GM19463 (cell line): ENCODE measurements around the gene TMEM156.

Experiments used
- ATAC-seq: cut with Tn5 transposase; IDR thresholded peaks from one replicate; pipeline ENCODE4 v1.9.1; 2021; ENCODE audit warnings: mild to moderate bottlenecking, moderate library complexity; ENCODE audit not compliant: unreplicated experiment

Gene TMEM156, protein sequence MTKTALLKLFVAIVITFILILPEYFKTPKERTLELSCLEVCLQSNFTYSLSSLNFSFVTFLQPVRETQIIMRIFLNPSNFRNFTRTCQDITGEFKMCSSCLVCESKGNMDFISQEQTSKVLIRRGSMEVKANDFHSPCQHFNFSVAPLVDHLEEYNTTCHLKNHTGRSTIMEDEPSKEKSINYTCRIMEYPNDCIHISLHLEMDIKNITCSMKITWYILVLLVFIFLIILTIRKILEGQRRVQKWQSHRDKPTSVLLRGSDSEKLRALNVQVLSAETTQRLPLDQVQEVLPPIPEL

DNA sequence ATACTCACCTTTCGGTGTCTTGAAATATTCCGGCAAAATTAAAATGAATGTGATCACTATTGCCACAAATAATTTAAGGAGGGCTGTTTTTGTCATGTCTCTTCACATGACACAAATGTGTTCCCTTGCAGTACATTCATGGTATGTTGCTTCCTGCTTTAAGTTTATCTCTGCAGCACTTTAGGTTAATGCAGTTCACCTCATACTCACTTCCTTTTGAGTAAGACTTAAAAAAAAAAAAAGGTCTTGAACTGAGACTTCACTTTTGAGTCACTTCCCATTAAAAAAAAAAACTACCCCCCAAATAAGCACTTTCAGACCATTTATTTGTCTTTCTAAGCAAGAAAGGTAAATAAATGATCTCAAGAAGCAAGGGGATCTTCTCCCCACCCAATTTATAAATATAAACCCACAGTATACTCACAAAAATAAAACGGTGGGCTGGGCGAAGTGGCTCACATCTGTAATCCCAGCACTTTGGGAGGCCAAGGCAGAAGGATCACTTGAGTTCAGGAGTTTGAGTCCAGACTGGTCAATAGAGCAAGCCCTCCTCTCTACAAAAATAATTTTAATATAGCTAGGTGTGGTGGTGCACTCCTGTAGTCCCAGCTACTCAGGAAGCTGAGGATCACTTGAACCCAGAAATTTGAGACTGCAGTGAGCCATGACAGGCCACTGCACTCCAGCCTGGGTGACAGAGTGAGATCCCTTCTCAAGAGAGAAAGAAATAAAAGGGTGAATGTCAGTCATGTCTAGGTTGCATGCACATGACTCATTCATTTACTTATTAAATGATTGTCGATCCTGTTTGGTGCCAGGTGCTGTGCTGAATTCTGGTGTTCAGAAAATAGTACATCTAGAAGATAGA, at the start of gene TMEM156:
TMEM156 (minus strand) TSS at position 192 of the 868 bp plus-strand sequence; CDS start at position 96, 96 bp downstream.
- ATAC-seq, result peak; percentile 68

DNA sequence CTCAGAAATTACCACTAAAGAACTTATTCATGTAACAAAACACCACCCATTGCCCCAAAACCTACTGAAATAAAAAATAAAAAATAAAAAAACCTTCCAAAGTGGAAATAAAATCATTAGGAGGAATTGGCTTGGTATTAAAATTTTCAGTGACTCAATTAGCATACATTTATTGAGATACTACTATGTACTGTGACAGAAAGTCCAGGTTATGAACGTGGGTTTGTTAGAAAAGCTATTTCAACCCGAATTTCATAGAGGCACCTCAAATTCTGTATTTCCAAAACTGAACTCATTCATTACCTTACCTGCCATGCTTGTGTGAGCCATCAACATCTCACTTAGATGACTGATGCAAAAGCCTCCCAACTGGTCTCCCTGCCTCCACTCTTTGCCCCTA, 46.6 kb upstream of the TMEM156 start:
- no peak for ATAC-seq

DNA sequence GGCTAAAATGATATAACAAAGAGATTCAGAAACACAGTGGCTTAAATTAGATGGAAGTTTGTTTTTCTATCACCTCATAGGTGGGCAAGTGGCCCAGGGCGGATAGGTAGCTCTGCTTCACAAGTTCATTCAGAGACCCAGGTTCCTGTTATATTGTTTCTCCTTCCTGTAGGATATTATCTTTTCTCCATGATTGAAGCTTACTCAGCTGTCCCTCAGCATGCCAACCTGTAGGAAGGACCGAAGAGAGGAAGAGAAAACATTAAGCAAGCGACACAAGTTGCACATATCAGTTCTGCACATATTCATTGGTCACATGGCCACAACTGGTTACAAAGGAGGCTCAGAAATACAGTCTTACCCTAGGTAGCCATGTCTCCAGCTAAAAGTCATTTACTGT, 36.7 kb upstream of the TMEM156 start:
- ATAC-seq, result no peak

DNA sequence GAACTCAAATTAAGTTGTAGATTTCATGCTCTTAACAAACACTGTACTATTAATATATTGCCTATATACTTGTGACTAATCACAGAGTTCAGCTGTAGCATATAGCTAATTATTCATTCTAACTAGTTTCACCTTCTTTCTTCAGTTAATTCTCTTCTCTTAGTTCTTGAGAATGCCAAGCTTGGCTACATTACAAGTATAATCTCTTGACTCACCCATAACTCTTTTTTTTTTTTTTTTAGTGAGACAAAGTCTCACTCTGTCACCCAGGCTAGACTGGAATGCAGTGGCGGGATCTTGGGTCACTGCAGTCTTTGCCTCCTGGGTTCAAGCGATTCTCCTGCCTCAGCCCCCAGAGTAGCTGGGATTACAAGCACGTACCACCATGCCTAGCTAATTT, 35.2 kb upstream of the TMEM156 start:
- ATAC-seq, result no peak

DNA sequence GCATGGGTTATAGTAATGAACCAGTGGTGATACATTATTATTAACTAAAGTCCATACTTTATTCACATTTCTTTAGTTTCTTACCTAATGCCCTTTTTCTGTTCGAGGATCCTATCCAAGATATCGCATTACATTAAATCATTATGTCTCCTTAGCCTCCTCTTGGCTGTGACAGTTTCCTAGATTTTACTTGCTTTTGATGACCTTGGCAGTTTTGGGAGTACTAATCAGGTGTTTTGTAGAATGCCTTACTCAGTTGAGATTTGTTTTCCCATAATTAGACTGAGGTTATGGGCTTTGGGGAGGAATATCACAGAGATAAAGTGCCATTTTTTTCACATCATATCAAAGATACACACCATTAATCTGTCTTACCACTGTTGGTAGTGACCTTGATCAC, 34.8 kb upstream of the TMEM156 start:
- ATAC-seq, result no peak

DNA sequence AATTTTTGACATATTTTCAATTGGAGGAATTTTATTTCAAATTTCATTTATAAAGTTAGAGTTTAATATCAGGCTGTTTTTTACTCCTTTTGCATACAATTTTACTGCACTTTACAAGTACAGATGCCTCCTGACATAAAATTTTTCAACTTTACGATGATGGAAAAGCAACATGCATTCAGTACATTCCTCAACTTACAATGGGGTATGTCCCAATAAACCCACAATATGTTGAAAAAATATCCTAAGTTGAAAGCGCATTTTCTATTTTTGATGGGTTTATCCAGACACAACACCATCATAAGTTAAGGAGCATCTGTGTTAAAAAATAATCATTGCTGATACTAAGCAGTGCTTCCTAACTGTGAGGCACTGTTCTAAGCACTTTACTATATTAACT, 34.2 kb upstream of the TMEM156 start:
- no peak for ATAC-seq

DNA sequence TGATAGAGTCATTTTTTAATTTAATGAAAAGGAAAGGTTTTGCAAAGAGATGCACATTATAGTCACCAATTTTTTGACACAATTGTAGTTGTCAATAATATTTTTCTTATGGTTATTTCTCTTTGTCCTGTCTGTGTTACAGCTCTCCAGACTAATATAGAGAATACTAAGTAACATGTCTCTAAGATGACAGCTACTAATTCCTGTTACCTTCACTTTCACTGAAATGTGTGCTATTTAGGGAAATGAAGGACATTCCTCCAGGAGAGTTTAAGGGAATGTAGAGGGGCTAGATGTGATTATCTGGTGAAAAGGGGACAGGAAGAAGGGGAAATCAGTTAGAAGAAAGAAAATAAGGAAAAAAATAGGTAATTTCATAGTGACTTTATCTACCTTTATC, 31.2 kb upstream of the TMEM156 start:
- ATAC-seq, result no peak

DNA sequence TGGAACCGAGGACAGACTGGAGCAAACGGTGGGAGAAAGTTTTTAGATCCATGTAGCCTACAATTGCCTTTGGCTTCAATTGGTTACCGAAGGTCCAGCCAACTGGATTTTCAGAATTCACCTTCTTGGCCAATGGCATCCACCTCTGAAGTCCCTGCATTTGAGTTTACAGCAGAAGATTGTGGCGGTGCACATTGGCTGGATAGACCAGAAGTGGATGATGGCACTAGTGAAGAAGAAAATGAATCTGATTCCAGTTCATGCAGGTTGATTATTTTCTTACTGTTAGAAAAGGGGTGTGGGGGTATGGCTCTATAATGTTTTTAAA, 30.5 kb upstream of the TMEM156 start:
- ATAC-seq, result no peak

DNA sequence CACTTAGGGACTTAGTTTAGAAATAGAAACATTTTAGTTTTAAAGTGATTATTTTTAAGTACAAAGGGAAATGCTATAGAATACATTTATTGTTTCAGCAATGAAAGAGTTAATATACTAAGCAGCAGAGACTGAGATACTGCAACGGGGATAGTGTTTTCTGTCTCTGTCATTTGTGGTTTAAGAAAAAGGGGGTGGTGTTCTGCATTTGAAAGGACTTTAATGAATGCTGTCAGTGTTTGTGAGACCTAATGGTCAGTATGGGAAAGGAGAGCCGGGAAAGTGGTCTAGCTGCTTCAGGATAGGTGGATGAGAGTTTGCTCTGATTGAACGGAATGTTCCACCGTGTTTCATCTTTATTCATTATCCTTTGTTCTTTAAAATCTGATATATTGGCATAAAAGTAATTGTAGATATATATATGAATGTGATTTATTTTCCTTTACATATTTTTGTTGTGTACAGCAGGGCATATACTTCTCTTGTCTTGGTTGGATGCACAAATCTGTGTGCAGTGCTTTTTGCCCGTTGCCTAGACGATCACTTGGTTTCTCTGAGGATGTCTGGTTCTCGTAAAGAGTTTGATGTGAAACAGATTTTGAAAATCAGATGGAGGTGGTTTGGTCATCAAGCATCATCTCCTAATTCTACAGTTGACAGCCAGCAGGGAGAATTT, 30.0 kb upstream of the TMEM156 start, which contains the start of gene KLHL5:
KLHL5 (plus strand) TSS at position 139 of the 676 bp plus-strand sequence; CDS start at position 560, 421 bp downstream.
- no peak for ATAC-seq

DNA sequence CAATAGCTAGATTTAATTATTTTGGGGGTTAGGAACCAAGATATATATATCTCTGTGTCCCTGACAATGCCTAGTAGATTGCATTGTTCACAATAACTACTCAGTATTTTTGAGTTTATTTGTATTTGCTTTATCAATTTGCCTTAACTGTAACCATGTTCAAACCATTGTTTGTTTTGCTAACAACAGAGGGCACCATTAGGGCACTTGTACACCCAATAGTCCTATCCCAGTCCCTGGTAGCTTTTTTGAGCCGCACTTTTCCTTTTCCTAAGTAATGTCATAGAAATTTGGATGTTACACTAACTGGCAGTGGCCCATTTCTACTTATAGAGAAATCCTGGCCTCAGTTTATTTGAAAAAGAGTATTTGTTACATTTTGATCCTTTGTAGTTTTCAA, 29.2 kb upstream of the TMEM156 start:
- no peak for ATAC-seq

DNA sequence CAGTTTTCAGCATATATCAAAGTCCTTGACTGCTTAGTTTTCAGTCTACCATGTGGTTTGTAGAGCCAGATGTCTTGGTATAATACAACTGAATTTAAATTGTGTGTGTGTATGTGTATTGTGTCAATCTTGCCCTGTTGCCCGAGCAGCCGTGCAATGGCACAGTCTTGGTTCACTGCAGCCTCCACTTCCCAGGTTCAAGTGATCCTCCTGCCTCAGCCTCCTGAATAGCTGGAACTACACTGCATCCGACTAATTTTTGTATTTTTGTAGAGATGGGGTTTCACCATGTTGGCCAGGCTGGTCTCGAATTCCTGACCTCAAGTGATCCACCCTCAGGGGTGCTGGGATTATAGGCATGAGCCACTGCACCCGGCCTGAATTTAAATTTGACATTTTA, 23.8 kb upstream of the TMEM156 start:
- no peak for ATAC-seq

DNA sequence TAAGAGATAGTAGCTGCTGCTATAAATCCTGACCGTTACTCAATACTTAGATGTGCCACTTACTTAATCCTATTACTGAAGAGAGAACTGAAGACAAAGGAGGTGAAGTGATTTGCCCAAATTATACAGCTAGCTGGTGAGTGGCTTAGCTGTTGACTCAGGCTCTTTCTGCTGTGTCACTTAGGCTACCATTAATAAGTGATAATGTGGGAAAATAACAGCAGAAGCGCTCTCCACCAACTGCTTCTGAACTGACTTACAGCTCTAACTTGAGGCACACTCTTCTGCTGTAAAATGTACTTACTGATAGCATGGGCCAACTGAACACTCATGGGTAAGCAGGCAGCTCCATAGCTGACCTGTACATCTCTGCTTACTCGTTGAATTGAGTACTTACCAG, 22.3 kb upstream of the TMEM156 start:
- no peak for ATAC-seq

DNA sequence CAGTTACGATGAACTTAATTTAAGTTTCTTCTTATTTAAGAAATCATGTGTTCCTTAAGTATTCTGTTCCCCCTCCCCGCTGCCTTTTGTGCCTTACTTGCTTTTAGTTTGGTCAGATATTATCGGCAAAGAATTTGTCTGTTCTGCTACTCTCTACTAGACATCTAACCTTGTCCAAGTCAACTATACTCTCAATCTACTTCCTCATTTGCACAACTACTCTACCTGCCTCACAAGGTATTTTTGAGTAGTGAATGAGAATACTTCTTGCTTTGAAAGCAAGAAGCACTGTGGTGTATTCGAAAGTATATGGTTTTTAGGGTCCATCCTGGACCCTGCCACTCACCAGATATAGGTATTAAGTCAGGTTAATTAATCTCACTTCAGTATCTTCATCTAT, 21.8 kb upstream of the TMEM156 start:
- no peak for ATAC-seq

DNA sequence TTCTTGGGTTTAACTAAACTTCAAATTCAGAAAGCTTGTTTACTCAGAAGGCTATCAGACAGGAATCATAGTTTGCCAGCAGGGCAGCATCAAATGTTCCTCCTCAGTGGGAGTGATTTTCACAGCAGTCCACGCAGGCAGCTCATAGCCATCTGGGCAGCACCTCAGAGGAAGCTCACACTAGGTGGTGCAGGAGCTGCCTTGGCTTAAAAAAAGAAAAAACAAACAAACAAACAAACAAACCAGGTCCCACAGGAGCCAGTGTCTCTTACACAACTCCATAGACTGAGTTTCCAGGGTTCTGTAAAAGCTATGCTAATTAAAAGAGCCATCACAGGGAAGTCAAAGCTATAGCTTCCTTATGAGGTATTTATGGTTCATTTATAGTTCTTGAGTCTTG, 19.3 kb upstream of the TMEM156 start:
- ATAC-seq, result no peak

DNA sequence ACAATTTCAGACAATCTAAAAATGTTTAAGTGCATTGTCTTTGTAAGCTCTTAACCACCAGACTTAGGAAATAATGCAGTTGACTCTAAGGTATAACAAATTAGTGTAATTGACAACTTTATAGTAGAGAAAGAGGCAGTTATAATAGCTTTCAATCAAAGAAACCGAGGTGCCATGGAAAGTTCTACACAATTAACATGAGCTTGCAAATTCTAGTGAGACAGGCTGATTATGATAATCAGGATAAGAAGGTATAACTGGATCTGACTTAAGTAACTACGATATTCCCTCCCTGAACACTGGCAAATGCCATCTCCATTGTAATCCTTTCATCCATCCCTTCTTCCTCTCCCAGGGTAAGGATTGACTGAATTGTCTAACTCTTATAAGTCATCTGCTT, 18.4 kb upstream of the TMEM156 start:
- ATAC-seq, result no peak

DNA sequence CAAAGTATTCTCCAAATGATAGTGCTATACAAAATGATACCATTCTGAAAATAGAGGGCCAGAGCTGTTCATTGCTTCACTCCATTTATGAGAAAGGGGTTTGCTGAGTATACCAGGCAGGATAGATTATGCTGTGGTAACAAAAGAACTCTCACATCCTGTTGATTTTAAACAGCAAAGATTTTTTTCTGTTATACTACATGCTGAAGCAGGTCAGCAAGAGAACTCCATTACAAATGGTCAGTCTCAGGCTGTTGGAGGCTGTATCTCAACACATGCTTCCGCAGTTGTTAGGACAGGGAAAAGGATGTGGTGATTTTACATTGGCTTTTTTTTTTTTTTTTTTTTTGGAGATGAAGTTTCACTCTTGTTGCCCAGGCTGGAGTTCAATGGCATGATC, 16.1 kb upstream of the TMEM156 start:
- no peak for ATAC-seq

DNA sequence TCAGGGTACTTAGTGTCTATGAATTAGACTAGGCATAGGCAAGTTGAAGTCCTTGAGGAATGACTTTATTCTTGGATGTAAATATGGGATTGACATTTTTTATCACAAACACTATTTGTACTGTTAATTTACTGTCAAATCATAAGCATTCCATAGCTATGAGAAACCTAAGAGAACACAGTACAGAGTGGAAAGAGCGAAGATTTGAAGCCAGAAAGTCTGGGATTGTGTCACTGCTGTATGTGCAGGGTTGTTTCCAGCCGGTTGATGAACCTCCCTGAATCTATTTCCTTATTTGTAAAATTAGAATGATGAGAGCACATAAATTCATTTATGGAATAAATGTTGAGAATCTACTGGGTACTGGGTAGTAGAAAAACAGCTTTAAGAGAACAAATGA, 15.5 kb upstream of the TMEM156 start:
- ATAC-seq, result no peak

DNA sequence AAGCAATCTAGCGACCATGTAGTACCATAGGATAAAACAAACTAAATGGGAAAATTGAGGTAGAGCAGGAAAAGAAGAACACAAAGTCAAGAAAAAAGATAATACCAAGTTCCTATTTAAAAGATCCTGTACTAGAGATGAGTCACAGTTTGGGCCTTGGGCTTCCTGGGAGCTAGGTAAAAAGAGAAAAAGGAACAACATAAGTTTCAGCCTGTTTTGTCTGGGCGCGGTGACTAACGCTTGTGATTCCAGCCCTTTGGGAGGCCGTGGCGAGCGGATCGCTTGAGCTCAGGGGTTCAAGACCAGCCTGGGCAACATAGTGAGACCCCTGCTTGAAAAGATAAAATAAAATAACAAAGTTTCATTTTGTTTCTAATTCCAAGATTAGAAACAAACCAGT, 14.0 kb upstream of the TMEM156 start:
- no peak for ATAC-seq

DNA sequence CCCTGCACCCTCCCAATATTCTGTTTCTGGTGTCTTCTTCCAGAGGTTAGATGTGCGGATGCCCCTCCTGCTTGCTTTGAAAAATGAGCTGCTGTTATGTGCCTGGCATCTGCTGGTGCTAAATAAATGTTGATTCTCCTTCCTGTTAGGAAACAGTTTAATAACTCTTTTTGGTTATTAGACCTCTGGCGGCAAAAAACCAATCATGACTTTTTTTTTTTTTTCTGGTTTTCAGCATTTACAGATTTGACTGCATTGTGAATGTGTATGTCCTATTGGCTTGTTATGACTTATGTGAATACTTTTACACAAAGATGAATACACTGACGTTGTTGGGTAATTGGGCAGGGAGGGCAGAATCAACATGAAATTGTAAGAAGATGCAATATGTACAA, 13.6 kb upstream of the TMEM156 start:
- ATAC-seq, result no peak

DNA sequence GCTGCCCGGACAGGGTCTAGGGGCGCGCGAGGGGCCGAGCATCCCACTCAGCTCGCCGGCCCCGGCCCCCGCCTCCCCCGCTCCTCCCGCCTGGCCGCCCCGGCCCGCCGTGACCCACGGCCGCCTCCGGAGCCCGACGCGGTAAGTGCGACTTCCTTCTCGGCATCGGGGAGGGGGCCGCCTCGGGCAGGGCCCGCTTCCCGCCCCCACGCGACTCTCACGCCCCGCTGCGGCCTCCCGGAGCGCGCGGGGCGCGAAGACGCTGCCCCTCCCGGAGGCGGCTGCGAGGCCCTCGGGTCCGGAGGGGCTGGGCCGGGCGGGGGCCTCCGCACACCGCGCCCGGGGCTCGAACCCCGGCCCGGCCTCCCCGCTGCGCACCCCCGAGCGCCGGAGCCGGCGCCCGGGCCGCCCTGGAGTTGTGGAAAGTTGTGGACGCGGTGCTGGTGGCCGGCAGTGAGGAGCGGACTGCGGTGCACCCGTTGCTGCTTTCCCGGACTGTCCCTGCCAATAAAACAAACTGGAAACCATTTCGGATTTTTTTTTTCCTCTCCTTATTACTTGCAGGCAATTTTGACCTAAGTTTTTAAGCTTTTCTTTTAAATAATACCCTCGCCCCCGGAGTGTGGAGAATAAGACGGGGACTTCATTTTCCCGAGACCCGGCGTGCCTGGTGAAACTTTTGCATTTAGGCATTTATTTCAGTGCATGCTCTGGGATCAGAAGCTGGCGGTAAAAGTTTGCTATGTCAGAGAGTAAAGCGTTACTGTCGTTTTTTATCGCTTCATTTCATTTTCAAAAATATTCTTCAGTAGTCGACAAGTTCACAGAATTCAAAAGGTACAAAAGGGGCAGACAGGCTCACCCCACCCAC, 13.0 kb upstream of the TMEM156 start:
- peak; percentile 19 for ATAC-seq
